SK-N-SH treated with all-trans-retinoic acid at 6 μM for 48 hours (cell line): ENCODE data around the gene LTBP2.

ENCODE experiments used
- ATAC-seq: fragments of 200-7000 bp; cut with Tn5 transposase; 3 replicates; pipeline ENCODE4 v1.9.1; 2020; ENCODE audit warnings: mild to moderate bottlenecking, moderate library complexity
- ARNTL ChIP-seq: fragments of 450-650 bp; formaldehyde crosslinking; IDR thresholded peaks from 2 replicates; pipeline ENCODE4 v1.5.0; 2020; ENCODE audit warnings: low read depth, mild to moderate bottlenecking, moderate library complexity, borderline replicate concordance
- BACH2 ChIP-seq: fragments of 250-450 bp; sonication (Bioruptor Pico); IDR thresholded peaks from 2 replicates; pipeline ENCODE4 v1.9.0; 2021; ENCODE audit warnings: mild to moderate bottlenecking, borderline replicate concordance
- CREB5 ChIP-seq: fragments of 250-450 bp; sonication (Bioruptor Pico); IDR thresholded peaks from 2 replicates; pipeline ENCODE4 v1.5.1; 2020; ENCODE audit warnings: low read depth, mild to moderate bottlenecking, moderate library complexity
- CSDC2 ChIP-seq: fragments of 250-450 bp; sonication (Bioruptor Pico); IDR thresholded peaks from 2 replicates; pipeline ENCODE4 v1.5.0; 2020; ENCODE audit warnings: mild to moderate bottlenecking, moderate library complexity
- CSRNP3 ChIP-seq: fragments of 250-450 bp; sonication (Bioruptor Pico); IDR thresholded peaks from 2 replicates; pipeline ENCODE4 v1.5.1; 2021; ENCODE audit warnings: mild to moderate bottlenecking, moderate library complexity
- ESRRG ChIP-seq: fragments of 250-450 bp; sonication (Bioruptor Pico); IDR thresholded peaks from 2 replicates; pipeline ENCODE4 v1.6.1; 2021; ENCODE audit warnings: mild to moderate bottlenecking
- GLIS3 ChIP-seq: fragments of 250-450 bp; sonication (Bioruptor Pico); IDR thresholded peaks from 2 replicates; pipeline ENCODE4 v1.5.0; 2020; ENCODE audit warnings: mild to moderate bottlenecking, moderate library complexity
- ISL1 ChIP-seq: fragments of 250-450 bp; sonication (Bioruptor Pico); IDR thresholded peaks from 2 replicates; pipeline ENCODE4 v2.1.2; 2022; ENCODE audit warnings: mild to moderate bottlenecking, moderate library complexity
- OSR1 ChIP-seq: fragments of 250-450 bp; sonication (Bioruptor Pico); IDR thresholded peaks from 2 replicates; pipeline ENCODE4 v1.8.0; 2022; ENCODE audit warnings: moderate library complexity, mild to moderate bottlenecking, inconsistent platforms
- PATZ1 ChIP-seq: fragments of 250-450 bp; sonication (Bioruptor Pico); IDR thresholded peaks from 2 replicates; pipeline ENCODE4 v1.8.0; 2020; ENCODE audit warnings: mild to moderate bottlenecking, moderate library complexity, borderline replicate concordance
- POU6F1 ChIP-seq: fragments of 250-450 bp; sonication (Bioruptor Pico); IDR thresholded peaks from 2 replicates; pipeline ENCODE4 v1.8.0; 2021; ENCODE audit warnings: low read depth, mild to moderate bottlenecking, moderate library complexity, borderline replicate concordance
- PPARA ChIP-seq: fragments of 250-450 bp; sonication (Bioruptor Pico); IDR thresholded peaks from 2 replicates; pipeline ENCODE4 v1.5.0; 2020; ENCODE audit warnings: mild to moderate bottlenecking, borderline replicate concordance
- RARB ChIP-seq: fragments of 250-450 bp; sonication (Bioruptor Pico); IDR thresholded peaks from 2 replicates; pipeline ENCODE4 v1.8.0; 2021; ENCODE audit warnings: mild to moderate bottlenecking, moderate library complexity
- SNAI2 ChIP-seq: fragments of 250-450 bp; sonication (Bioruptor Pico); IDR thresholded peaks from 2 replicates; pipeline ENCODE4 v1.5.0; 2020; ENCODE audit warnings: mild to moderate bottlenecking, moderate library complexity
- TOX ChIP-seq: fragments of 250-450 bp; sonication (Bioruptor Pico); IDR thresholded peaks from 2 replicates; pipeline ENCODE4 v1.8.0; 2021; ENCODE audit warnings: mild to moderate bottlenecking, moderate library complexity, borderline replicate concordance
- TSHZ2 ChIP-seq: fragments of 250-450 bp; sonication (Bioruptor Pico); IDR thresholded peaks from 2 replicates; pipeline ENCODE4 v1.5.0; 2020; ENCODE audit warnings: mild to moderate bottlenecking, moderate library complexity
- ZC3H10 ChIP-seq: fragments of 250-450 bp; sonication (Bioruptor Pico); IDR thresholded peaks from 2 replicates; pipeline ENCODE4 v1.5.1; 2021; ENCODE audit warnings: mild to moderate bottlenecking, moderate library complexity
- ZFP3 ChIP-seq: fragments of 250-450 bp; sonication (Bioruptor Pico); IDR thresholded peaks from 2 replicates; pipeline ENCODE4 v1.5.0; 2020; ENCODE audit warnings: mild to moderate bottlenecking, moderate library complexity
- ZFP30 ChIP-seq: fragments of 450-650 bp; formaldehyde crosslinking; IDR thresholded peaks from 2 replicates; pipeline ENCODE4 v1.5.0; 2022; ENCODE audit warnings: mild to moderate bottlenecking, moderate library complexity
- ZNF70 ChIP-seq: fragments of 450-650 bp; formaldehyde crosslinking; IDR thresholded peaks from 2 replicates; pipeline ENCODE4 v1.5.0; 2020; ENCODE audit warnings: mild to moderate bottlenecking, moderate library complexity
- ZNF8 ChIP-seq: fragments of 450-650 bp; formaldehyde crosslinking; IDR thresholded peaks from 2 replicates; pipeline ENCODE4 v1.5.0; 2020; ENCODE audit warnings: mild to moderate bottlenecking, moderate library complexity

The LTBP2 gene

GRCh38 chr14:74655599-74656395 is 43.8 kb upstream of the LTBP2 start:
- peak; percentile 76 for ATAC-seq
- TF ChIP-seq ISL1 (CRISPR knock-in tag): 0 out of 2 replicates have a peak, but pooled peaks have one; percentile 13
- no peak for TF ChIP-seq TOX

- ATAC-seq: no peak
- TF ChIP-seq CSRNP3 (CRISPR knock-in tag): no peak
- TF ChIP-seq CREB5 (CRISPR knock-in tag): no peak
- no peak for TF ChIP-seq ZNF8 (CRISPR knock-in tag)
- TF ChIP-seq ZFP30: no peak
- TF ChIP-seq ESRRG (CRISPR knock-in tag): no peak
- TF ChIP-seq ZFP3 (CRISPR knock-in tag): no peak
- no peak for TF ChIP-seq ZC3H10
- TF ChIP-seq PATZ1 (CRISPR knock-in tag): no peak
- TF ChIP-seq ISL1 (CRISPR knock-in tag): no peak
- no peak for TF ChIP-seq GLIS3
These were observed 42.9 kb upstream of the LTBP2 start for GRCh38 chr14:74654931-74655330.

GRCh38 chr14:74653386-74654138 is 41.5 kb upstream of the LTBP2 start:
- no peak for ATAC-seq
- TF ChIP-seq POU6F1 (CRISPR knock-in tag): no peak
- no peak for TF ChIP-seq CREB5 (CRISPR knock-in tag)
- no peak for TF ChIP-seq SNAI2 (CRISPR knock-in tag)

- no peak for ATAC-seq
- TF ChIP-seq ZC3H10 (no peak), OSR1 (CRISPR knock-in tag) (no peak), ISL1 (CRISPR knock-in tag) (no peak), RARB (CRISPR knock-in tag) (no peak)
These were observed 40.5 kb upstream of the LTBP2 start for GRCh38 chr14:74652541-74652940.

- no peak for ATAC-seq
- TF ChIP-seq ZFP30: no peak
- TF ChIP-seq TSHZ2 (CRISPR knock-in tag): no peak
- TF ChIP-seq ESRRG (CRISPR knock-in tag): no peak
- TF ChIP-seq BACH2 (CRISPR knock-in tag): no peak
- no peak for TF ChIP-seq CSDC2 (CRISPR knock-in tag)
- TF ChIP-seq ARNTL: no peak
- no peak for TF ChIP-seq ZNF70 (CRISPR knock-in tag)
- TF ChIP-seq GLIS3: no peak
- TF ChIP-seq PPARA: no peak
These were observed 39.1 kb upstream of the LTBP2 start for GRCh38 chr14:74650927-74651686.
